Cardiac muscle cell (in vitro differentiated cells and primary cell): Measurements from ENCODE around the gene CYP20A1. TPM values are rescaled to one million over a fixed set of nuclear protein-coding genes. Genes with fewer than 3 reads are reported as not detected.
"Not testable (repeated sequence)": the region's sequence is repeated elsewhere in the genome, so short reads cannot be mapped to it uniquely, and the experiment has no call there.

Source experiments
- DNase-seq, 2 donors: peaks; one replicate each; pipeline versions ENCODE4 v3.0.0 to v3.0.0-alpha.2; 2010 to 2017; ENCODE audit warnings: low read depth in 1 of 2, low spot score in 1 of 2
- H3K27ac ChIP-seq: fragments of 200-600 bp; sonication (generic); 2 replicates; pipeline ENCODE4 v1.5.1; 2016
- H3K27me3 ChIP-seq: fragments of 200-600 bp; sonication (generic); 2 replicates; pipeline ENCODE4 v1.6.0; 2016; ENCODE audit warnings: control low read depth
- H3K36me3 ChIP-seq: fragments of 200-600 bp; sonication (generic); 2 replicates; pipeline ENCODE4 v1.5.1; 2016; ENCODE audit warnings: control low read depth
- H3K4me1 ChIP-seq: fragments of 200-600 bp; sonication (generic); 2 replicates; pipeline ENCODE4 v1.8.1; 2017; ENCODE audit warnings: low read depth, mild to moderate bottlenecking, mixed run types
- H3K4me3 ChIP-seq: fragments of 200-600 bp; sonication (generic); 2 replicates; pipeline ENCODE4 v1.5.1; 2016; ENCODE audit warnings: mild to moderate bottlenecking
- H3K9me3 ChIP-seq: fragments of 200-600 bp; sonication (generic); 2 replicates; pipeline ENCODE4 v1.5.1; 2017; ENCODE audit warnings: low read depth, mild to moderate bottlenecking, control low read depth
- CTCF ChIP-seq: IDR thresholded peaks from 2 replicates; pipeline ENCODE4 v1.5.1; 2012; ENCODE audit warnings: low read depth, mild to moderate bottlenecking, low read length
- polyA plus RNA-seq: library from polyadenylated mRNA; unstranded; fragments of >200 nt; fragmentation: Nextera tagmentation; extraction: Ambion mirVana; gene quantifications from 2 replicates; pipeline ENCODE4 v1.2.1, GENCODE V29; 2016
- total RNA-seq: library from RNA; depleted of rRNA; stranded (reverse); fragments of >200 nt; gene quantifications from 2 replicates; pipeline ENCODE4 v1.2.3, GENCODE V29; 2016

The CYP20A1 gene
- total and polyA plus RNA-seq, 2 experiments from 2014 or later, result 7.1 to 15.9 TPM

- Histone ChIP-seq H3K27me3 (no peaks in the 10 kb centered on the region), H3K4me3 (peak overlapping the region; percentile 57), H3K27ac (no peak overlapping the region), H3K36me3 (no peaks in the 10 kb centered on the region), H3K4me1 (peaks cover 4% of the 10 kb centered on the region), H3K9me3 (no peaks in the 10 kb centered on the region)
- no peak for DNase-seq
- TF ChIP-seq CTCF, result no peak
These were observed 1.7 kb downstream of the CYP20A1 start for GRCh38 chr2:203240491-203240890.

- Histone ChIP-seq H3K27ac (no peak overlapping the region), H3K9me3 (no peaks in the 10 kb centered on the region), H3K4me3 (no peak overlapping the region), H3K27me3 (no peaks in the 10 kb centered on the region), H3K36me3 (peaks cover 4% of the 10 kb centered on the region), H3K4me1 (peaks cover 4% of the 10 kb centered on the region)
- TF ChIP-seq CTCF, result no peak
- DNase-seq, result no peak
These were observed 3.7 kb downstream of the CYP20A1 start for GRCh38 chr2:203242518-203242917.

- Histone ChIP-seq H3K9me3 (no peaks in the 10 kb centered on the region), H3K27me3 (no peaks in the 10 kb centered on the region), H3K27ac (no peak overlapping the region), H3K36me3 (peaks cover 4% of the 10 kb centered on the region), H3K4me1 (no peaks in the 10 kb centered on the region), H3K4me3 (no peak overlapping the region)
- TF ChIP-seq CTCF, result no peak
- DNase-seq, result no peak
These were observed 7.8 kb downstream of the CYP20A1 start for GRCh38 chr2:203246646-203247045.

GRCh38 chr2:203252818-203253217 is 14.0 kb downstream of the CYP20A1 start:
- H3K4me3 ChIP-seq, result no peak overlapping the region
- no peaks in the 10 kb centered on the region for H3K9me3 ChIP-seq
- TF ChIP-seq CTCF, result no peak
- no peaks in the 10 kb centered on the region for H3K27me3 ChIP-seq
- H3K27ac ChIP-seq, result no peak overlapping the region
- no peaks in the 10 kb centered on the region for H3K36me3 ChIP-seq
- DNase-seq, result no peak
- no peaks in the 10 kb centered on the region for H3K4me1 ChIP-seq

- H3K4me1 ChIP-seq, H3K4me3 ChIP-seq, H3K27me3 ChIP-seq, H3K36me3 ChIP-seq, DNase-seq, H3K27ac ChIP-seq, H3K9me3 ChIP-seq: not testable (repeated sequence)
These were observed 14.7 kb downstream of the CYP20A1 start for GRCh38 chr2:203253422-203254095.

GRCh38 chr2:203261326-203262159 is 22.7 kb downstream of the CYP20A1 start:
- Histone ChIP-seq H3K27me3 (no peaks in the 10 kb centered on the region), H3K36me3 (peaks cover 6% of the 10 kb centered on the region), H3K4me1 (peaks cover 9% of the 10 kb centered on the region), H3K27ac (no peak overlapping the region), H3K4me3 (no peak overlapping the region), H3K9me3 (no peaks in the 10 kb centered on the region)
- no peak for TF ChIP-seq CTCF
- no peak for DNase-seq
